Peyer's patch (tissue), 4 donors: ENCODE results near the gene HAND2. TPM values are rescaled to one million over a fixed set of nuclear protein-coding genes. Genes with fewer than 3 reads are reported as not detected.
A peak's percentile ranks its signal among the peaks of the same experiment; 100 is the strongest.

Experiments used
- DNase-seq, 3 donors: peaks; one replicate each; pipeline ENCODE4 v3.0.0-alpha.2; 2017 to 2019
- H3K27ac ChIP-seq, 4 donors: fragments of 200-600 bp; sonication (generic); one replicate each; pipeline ENCODE4 v1.5.1; 2016 to 2019
- H3K27me3 ChIP-seq, 2 donors: fragments of 200-600 bp; sonication (generic); one replicate each; pipeline ENCODE4 v1.5.1; 2019
- H3K36me3 ChIP-seq, 3 donors: fragments of 200-600 bp; sonication (generic); one replicate each; pipeline ENCODE4 v1.5.1; 2016 to 2019
- H3K4me1 ChIP-seq, 4 donors: fragments of 200-600 bp; sonication (generic); one replicate each; pipeline ENCODE4 v1.5.1; 2016 to 2019
- H3K4me3 ChIP-seq, 4 donors: fragments of 200-600 bp; sonication (generic); 1 replicate in 3 of 4; 2 replicates in 1 of 4; pipeline ENCODE4 v1.5.1; 2016 to 2019; ENCODE audit warnings: mild to moderate bottlenecking in 1 of 4
- H3K9me3 ChIP-seq, 4 donors: fragments of 200-600 bp; sonication (generic); one replicate each; pipeline ENCODE4 v1.5.1; 2016 to 2019; ENCODE audit warnings: mild to moderate bottlenecking in 1 of 4
- CTCF ChIP-seq, 6 experiments: fragments of 450-650 bp in 4 of 6; fragments of 200-600 bp in 2 of 6; sonication (generic) in 1 of 6; IDR thresholded peaks; one replicate each; pipeline ENCODE4 v1.5.1; 2017 to 2019; ENCODE audit warnings: antibody characterized with exemption in 6 of 6, mild to moderate bottlenecking in 3 of 6, moderate library complexity in 1 of 6
- POLR2A ChIP-seq, 2 donors: fragments of 450-650 bp; IDR thresholded peaks; one replicate each; pipeline ENCODE4 v1.5.1; 2017; ENCODE audit warnings: antibody characterized with exemption in 2 of 2, mild to moderate bottlenecking in 2 of 2, moderate library complexity in 2 of 2
- total RNA-seq, 4 donors: library from RNA; depleted of rRNA; stranded (reverse); fragments of >200 nt; gene quantifications; one replicate each; pipeline ENCODE4 v1.1.0, GENCODE V29; 2016

The HAND2 gene
- 10 to 100 TPM in 1 of 4 donors, 1 to 10 TPM in 2, not detected in 1; 4.9 to 40.4 (median 9.1) TPM for total RNA-seq

- H3K9me3 ChIP-seq = no peaks in the 10 kb centered on the region
- no peak for DNase-seq
- peak within 1 kb of the TSS; percentile 14 to 49 (median 42) for H3K4me3 ChIP-seq
- TF ChIP-seq POLR2A (IDR thresholded peaks at IDR 0.05) = peak in 1 of 2 donors; percentile 21
- no peak for TF ChIP-seq CTCF (IDR thresholded peaks at IDR 0.05)
- peaks cover 0 to 10% (median 0%) of the 10 kb centered on the region in 4 donors for H3K4me1 ChIP-seq
- peak within 1 kb of the TSS in 3 of 4 donors; percentile 49 to 87 (median 68) for H3K27ac ChIP-seq
- H3K27me3 ChIP-seq = peaks cover 4 to 45% of the 10 kb centered on the region in 2 donors
- H3K36me3 ChIP-seq = no peaks in the 10 kb centered on the region
Measured at GRCh38 chr4:173529477-173530325, at the start of gene HAND2. Gene HAND2, minus strand, starts transcription at chr4:173530229. Its CDS starts 940 bp downstream, at chr4:173529289.

GRCh38 chr4:173578956-173579355 is 48.9 kb upstream of the HAND2 start:
- Histone ChIP-seq H3K4me3 (no peak overlapping the region), H3K4me1 (no peaks in the 10 kb centered on the region), H3K9me3 (no peaks in the 10 kb centered on the region), H3K36me3 (no peaks in the 10 kb centered on the region), H3K27ac (no peak overlapping the region), H3K27me3 (no peaks in the 10 kb centered on the region)
- DNase-seq = no peak
- TF ChIP-seq POLR2A (IDR thresholded peaks at IDR 0.05) (no peak), CTCF (IDR thresholded peaks at IDR 0.05) (no peak)

- H3K27me3 ChIP-seq = no peaks in the 10 kb centered on the region
- DNase-seq = no peak
- H3K4me1 ChIP-seq = no peaks in the 10 kb centered on the region
- no peak overlapping the region for H3K27ac ChIP-seq
- H3K4me3 ChIP-seq = no peak overlapping the region
- TF ChIP-seq POLR2A (IDR thresholded peaks at IDR 0.05) (no peak), CTCF (IDR thresholded peaks at IDR 0.05) (no peak)
- H3K9me3 ChIP-seq = no peaks in the 10 kb centered on the region
- H3K36me3 ChIP-seq = no peaks in the 10 kb centered on the region
Measured at GRCh38 chr4:173577963-173578362, 47.9 kb upstream of the HAND2 start.

- no peaks in the 10 kb centered on the region for H3K27me3 ChIP-seq
- no peak for TF ChIP-seq CTCF (IDR thresholded peaks at IDR 0.05)
- no peak for TF ChIP-seq POLR2A (IDR thresholded peaks at IDR 0.05)
- no peak overlapping the region for H3K27ac ChIP-seq
- no peaks in the 10 kb centered on the region for H3K36me3 ChIP-seq
- no peaks in the 10 kb centered on the region for H3K4me1 ChIP-seq
- DNase-seq = no peak
- H3K4me3 ChIP-seq = no peak overlapping the region
- H3K9me3 ChIP-seq = no peaks in the 10 kb centered on the region
Measured at GRCh38 chr4:173575482-173576152, 45.6 kb upstream of the HAND2 start.

- TF ChIP-seq CTCF (IDR thresholded peaks at IDR 0.05) (no peak), POLR2A (IDR thresholded peaks at IDR 0.05) (no peak)
- no peak overlapping the region for H3K27ac ChIP-seq
Measured at GRCh38 chr4:173573725-173574124, 43.7 kb upstream of the HAND2 start.

More at GRCh38 chr4:173573725-173574124, 43.7 kb upstream of the HAND2 start:
- DNase-seq = no peak
- Histone ChIP-seq H3K27me3 (no peaks in the 10 kb centered on the region), H3K36me3 (no peaks in the 10 kb centered on the region), H3K9me3 (no peaks in the 10 kb centered on the region), H3K4me1 (no peaks in the 10 kb centered on the region), H3K4me3 (no peak overlapping the region)
